ENCODE data around the gene DPP9.
A peak's percentile ranks its signal among the peaks of the same experiment; 100 is the strongest.
"Not testable (repeated sequence)": the region's sequence is repeated elsewhere in the genome, so short reads cannot be mapped to it uniquely, and the experiment has no call there.

The DPP9 gene

DNA sequence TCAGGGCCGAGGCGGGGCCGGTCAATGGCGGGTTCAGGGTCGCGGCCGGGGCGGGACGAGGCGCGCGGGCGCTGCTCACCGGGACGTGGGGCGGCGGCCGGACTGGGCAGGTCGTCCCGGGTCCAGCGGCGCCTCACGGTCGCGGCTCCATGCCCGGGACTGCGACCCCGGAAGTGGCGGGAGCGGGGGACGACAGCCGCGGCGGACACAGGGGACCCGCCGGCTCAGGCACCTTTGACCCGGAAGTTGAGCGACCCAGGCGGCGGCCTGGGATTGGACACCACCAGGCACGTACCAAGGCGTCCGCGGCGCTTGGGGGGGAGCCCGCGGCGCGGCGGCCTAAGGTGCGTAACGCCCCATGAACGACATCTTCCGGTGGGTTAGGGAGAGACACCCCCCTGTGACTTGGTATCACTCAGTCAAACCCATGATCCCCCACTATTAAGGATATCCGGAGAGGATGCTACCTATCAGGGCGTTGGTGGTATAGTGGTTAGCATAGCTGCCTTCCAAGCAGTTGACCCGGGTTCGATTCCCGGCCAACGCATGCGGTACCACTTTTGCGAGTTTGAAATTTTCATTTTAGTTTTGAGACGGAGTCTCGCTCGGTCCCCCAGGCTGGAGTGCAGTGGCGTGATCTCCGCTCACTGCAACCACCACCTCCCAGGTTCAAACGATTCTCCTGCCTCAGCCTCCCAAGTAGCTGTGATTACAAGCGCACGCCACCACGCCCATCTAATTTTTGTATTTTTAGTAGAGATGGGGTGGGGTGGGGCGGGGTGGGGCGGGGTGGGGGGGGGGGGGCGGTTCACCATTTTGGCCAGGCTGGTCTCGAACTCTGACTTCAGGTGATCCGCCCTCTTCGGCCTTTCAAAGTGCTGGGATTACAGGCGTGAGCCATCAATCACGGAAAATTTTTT, at the start of gene DPP9:
Gene DPP9, minus strand, starts transcription at position 248 of the 920 bp plus-strand sequence. CDS start 3,936 bp downstream, outside the sequence.
- DNase-seq, result peak; percentile 97

DNA sequence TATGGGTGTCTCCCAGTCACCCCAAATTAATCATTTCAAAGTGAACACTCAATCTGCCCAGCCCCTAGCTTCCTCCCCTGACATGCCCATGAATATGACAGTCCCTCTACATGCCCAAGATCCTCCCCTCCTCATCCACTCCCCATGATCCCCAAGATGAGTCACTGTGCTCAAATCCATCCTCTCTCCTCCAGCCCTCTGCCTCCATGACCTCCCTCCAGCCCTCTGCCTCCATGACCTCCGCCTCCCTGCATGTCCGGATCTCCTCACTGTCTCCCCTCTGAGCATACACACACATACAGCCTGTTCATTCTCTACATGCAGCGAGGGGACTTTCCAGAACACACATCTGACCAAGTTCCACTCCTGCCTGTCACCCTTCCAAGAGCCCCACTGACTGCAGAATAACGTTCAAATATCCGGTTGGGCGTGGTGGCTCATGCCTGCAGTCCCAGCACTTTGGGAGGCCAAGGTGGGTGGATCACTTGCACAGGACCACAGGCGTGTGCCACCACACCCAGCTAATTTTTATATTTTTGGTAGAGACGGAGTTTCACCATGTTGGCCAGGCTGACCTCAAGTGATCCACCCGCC, 49.5 kb upstream of the DPP9 start:
- no peak for DNase-seq

DNA sequence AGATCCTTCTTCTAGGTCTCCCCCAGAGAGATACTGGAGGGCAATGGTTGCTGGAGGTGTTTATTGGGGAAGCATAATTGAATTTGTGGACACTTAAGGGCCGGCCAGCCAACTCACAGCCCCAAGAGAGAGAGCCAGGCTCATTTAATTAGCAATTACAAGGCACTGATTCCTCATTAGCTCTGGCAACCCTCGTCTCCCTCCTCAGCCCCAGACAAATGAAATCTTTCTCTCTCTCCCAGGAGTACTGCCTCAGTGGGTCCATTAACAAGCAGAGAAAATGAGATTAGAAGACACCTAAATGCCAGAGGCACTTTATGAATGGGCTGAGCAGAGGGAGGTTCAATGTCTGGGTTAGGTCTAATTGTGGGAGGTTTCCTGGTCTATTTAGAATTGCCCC, 48.9 kb upstream of the DPP9 start:
- no peak for DNase-seq

DNA sequence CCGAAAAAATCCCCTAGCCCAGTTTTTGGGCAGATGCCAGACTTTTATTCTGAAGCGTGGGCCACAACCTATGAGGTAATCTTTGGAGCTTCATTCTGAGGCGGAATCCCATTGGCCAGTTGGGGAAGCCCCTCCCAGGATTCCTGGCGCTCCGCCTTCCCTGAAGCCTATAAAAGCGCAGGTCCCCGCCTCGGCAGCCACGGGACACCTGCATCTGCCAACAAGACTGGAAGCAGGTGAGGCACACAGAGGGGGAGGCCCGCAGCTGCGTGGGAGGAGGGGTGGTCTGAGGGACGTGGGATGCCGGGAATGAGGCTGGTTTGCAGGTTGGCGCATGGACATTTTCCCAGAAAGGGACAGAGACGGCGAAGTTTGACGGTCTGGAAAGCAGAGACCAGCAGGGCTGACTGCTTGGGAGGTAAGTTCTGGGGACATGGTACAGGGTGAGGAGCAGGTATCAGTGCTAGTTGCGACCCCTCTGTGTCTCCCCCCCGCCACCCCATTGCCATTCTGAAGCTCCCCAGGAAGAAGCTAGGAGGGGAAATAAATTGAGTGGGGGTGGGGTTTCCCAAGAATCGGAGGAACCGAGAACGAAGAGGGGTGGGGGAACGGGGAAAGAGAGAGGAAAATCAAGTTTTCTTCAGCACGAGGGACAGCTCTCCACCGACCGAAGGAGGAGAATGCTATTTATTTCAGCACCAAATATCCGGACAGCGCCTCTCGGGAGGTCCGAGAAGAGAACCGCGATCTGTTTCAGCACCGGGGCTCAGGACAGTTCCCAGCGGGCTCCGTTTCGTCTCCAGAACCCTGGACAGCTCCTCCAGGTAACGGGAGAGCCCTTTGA, 45.5 kb upstream of the DPP9 start:
- DNase-seq, result peak; percentile 81

DNA sequence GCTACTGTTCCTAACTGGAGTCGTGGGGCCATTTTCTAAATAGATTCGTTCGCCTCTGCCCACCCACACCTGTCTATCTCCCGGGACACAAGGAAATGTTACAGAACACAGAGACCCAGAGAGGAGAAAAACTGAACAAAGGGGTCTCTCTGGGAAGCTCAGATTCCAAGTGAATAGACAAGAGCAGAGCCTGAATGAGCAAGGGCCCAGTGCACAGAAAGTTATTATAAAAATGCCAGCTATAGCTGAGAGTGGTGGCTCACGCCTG, 40.7 kb upstream of the DPP9 start:
- no peak for DNase-seq

DNA sequence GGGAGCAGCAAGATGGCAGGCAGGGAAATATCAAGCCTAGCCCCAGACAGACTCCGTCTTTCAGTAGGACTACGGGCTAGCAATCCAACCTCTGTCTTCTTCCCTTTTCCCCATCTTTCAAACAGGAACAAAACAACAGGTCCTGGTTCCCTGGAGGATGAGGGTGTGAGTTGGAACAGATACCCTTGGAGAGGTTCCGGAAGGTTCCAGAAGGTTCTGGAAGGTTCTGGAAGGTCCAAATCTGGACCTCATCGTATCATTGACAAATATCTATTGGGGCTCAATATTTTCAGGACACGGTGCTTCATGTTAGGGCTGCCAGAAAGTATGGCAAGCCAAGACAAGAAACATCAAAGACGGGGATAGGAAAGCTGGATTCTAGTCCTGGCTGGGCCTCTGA, 39.4 kb upstream of the DPP9 start:
- DNase-seq, result no peak

DNA sequence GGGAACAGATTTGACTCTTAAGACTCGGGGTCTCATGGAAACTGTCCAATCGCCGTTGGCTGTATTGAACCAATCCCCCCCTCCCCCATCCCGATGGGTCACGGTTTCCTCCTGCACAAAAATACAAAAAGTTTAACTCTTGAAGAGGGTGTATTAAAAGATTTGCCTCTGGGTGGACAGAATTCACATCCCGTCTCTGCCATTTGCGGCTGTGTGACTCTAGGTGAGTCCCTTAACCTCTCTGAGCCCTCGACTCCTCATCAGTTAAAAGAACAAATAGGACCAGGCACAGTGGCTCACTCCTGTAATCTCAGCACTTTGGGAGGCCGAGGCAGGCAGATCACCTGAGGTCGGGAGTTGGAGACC, 36.6 kb upstream of the DPP9 start:
- DNase-seq, result no peak

DNA sequence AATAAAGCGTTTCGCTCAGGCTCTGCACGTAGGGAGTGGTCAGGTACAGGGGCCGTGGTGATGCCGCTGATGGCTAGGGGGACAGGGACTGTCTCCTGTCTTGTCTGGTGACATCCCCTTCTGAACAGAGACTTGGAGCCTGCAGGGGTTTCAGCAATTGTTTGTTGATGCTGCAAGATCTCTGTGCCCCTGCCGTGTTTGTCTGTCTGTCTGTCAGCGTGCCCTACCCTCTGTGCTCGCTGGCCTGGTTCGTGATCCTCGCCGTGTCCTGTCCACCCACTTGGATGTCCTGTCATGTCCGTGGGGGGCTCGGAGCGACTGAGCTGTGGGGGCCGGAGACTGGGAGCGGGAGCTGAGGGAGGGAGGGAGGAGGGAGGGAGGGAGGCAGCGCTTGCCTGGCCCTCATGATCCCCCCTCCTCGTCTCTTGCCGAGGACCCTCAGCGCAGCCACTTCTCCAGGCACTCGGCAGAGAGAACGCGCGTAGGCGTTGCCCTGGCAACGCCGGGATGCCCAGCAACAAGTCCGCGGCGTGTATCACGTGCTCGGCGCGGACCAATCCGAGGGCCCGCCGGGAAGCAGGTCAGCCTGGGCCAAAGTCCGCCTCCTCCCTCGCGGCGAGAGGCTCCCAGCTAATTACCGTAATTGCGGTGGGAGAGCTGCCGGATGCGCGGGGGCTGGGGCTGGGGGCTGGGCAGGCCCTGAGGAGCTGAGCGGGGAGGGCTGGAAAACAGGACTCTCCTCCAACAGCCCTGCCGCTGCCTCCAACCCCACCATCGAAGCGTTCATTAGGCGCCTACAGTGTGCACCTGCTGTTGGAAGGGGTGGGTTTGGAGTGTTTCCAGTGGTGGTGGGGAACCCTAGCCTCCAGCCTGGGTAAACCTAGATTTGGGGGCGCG, 36.0 kb upstream of the DPP9 start:
- peak; percentile 62 for DNase-seq

DNA sequence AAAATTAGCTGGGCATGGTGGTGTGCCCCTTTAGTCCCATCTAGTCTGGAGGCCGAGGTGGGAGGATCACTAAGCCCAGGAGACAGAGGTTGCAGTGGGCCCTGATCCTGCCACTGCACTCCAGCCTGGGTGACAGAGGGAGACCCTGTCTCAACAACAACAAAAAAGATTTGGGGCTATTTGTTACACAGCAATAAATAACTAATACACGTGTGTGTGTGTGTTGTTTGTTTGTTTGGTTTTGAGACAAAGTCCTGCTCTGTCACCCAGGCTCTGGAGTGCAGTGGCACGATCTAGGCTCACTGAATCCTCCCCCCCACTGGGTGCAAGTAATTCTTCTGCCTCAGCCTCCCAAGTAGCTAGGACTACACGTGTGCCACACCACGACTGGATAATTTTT, 35.0 kb upstream of the DPP9 start:
- no peak for DNase-seq

DNA sequence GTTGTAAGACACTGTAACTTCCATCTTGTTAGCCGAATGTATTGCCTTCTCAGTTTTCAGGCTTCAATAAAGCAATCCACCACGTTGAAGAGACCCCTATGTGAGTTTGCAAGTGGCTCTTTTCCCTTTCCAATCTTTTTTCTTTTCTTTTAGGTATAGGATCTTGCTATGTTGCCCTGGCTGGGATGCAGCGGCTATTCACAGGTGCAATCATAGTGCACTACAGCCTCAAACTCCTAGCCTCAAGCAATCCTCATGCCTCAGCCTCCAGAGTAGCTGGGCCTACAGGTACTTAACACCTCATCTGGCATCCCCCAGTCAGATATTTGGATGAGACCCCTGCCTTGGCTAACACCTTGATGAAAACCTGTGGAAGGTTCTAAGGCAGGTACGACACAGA, 34.4 kb upstream of the DPP9 start:
- DNase-seq, result no peak

DNA sequence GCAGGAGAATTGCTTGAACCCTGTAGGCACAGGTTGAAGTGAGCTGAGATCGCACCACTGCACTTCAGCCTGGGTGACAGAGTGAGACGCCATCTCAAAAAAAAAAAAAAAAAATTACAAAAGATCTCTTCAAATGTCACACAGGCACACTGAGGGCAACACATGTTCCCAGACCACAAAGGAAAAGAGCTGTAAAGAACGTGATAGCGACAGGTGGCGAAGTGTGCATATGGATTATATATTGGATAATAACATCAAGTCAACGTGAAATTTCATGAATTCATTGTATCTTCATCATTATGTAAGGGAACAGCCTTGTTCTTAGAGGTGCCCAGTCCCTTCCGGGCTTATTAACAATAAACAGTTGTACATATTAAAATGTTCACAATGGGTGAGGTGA, 31.8 kb upstream of the DPP9 start:
- DNase-seq, result no peak

DNA sequence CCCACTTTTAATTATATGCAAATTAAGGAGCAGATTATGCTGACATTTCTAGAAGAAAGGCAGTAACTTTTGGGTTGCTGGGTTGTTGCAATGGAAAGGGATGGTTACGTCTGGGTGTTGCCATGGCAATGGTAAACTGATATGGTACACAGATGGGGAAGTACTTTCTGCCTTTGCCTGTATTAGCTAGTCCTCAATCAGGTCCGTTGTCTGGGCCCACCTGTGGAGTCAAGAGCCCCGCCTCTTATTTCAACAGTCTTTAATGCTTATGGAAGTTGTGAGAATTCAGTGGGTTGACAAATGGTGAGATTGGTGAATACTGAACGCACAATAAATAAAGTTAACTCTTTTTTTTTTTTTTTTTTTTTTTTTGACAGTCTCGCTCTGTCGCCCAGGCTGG, 30.6 kb upstream of the DPP9 start:
- no peak for DNase-seq

DNA sequence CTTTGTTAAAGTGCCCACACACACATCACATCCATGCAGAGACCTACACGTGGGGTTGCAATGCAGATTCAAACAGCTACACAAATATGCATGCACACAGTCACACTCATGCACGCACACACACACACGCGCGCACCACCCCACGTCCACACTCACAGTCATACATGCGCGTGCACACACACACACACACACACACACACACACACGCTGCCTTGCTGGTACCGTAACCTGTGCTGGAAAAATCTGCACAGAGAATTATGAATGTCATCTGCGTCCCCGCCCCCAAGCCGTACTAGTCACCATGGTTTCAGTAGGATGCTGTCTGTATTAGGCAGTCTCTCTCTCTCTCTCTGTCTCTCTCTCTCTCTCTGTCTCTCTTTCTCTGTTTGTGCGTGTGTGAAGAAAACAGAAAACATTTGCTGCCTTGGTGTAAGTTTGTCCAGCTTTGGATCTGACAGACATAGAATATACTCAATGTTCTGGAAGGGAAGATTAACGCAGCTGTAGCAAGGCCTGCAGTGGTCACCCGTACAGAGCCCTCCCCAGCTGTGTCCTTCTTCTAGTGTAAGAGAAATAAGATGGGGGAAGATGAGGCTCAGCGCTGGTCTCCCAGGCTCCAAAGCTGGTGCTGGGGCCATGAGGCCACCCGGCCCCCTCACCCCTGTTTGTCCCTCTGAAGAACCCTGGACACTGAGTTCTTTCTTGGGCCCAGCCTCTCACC, 26.4 kb upstream of the DPP9 start:
- no peak for DNase-seq

DNA sequence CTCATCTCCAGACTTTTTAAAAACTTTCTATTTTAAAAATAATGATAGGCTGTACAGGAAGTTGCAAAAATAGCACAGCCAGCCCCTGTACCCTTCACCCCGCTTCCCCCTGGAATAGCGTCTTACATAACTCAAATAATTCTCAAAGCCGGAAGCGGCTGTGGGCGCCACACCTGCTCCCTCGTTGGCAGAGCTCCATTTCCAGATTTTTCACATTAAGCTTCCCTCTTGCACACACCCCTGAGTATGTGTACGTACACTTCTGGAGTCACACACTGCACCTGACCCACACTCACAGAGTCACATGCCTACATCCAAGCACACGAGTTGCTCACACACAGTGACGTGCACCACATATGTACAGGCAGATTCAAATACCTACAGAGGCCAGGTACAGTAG, 24.9 kb upstream of the DPP9 start:
- DNase-seq, result no peak

DNA sequence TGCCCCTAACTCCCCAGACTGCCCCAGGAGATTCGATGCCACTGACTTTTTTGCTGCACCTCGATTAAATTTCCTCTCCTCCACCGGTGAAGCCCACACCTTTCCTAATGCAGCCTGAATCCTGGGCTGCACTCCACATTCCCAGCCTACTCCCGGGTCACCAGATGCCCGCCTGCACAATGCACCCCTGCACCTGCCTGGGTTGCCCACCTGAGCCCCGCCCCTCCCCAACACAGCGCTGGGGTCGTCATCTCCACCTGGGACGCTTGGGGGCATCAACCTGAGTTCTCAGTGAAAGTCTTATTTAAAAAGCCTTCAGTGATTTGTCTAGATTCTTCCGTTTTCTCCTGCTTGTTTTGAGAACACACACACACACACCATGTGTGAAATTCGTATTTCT, 24.5 kb upstream of the DPP9 start:
- no peak for DNase-seq

DNA sequence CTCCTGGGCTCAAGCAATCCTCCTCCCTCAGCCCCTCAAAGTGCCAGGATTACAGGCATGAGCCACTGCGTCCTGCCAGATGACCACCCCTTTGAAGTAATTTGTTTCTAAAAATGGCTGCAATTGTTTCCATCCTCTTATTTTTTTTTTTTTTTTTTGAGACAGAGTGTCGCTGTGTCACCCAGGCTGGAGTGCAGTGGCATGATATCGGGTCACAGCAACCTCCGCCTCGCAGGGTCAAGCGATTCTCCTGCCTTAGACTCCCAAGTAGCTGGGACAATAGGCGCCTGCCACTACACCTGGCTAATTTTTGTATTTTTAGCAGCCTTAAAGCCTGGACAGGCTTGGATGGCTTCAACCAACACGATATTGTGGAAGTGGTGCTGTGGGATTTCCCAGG, 22.3 kb upstream of the DPP9 start:
- no peak for DNase-seq

DNA sequence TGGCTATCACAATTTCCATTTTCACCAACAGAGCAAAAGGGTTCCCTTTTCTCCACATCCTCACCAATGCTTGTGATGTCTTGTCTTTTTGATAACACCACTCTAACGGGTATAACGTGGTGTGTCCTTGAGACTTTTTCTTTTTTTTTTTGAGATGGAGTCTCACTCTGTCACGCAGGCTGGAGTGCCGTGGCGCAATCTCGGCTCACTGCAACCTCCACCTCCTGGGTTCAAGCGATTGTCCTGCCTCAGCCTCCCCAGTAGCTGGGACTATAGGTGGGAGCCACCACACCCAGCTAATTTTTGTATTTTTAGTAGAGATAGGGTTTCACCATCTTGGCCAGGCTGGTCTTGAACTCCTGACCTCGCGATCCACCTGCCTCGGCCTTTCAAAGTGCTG, 21.5 kb upstream of the DPP9 start:
- not testable (repeated sequence) for DNase-seq

DNA sequence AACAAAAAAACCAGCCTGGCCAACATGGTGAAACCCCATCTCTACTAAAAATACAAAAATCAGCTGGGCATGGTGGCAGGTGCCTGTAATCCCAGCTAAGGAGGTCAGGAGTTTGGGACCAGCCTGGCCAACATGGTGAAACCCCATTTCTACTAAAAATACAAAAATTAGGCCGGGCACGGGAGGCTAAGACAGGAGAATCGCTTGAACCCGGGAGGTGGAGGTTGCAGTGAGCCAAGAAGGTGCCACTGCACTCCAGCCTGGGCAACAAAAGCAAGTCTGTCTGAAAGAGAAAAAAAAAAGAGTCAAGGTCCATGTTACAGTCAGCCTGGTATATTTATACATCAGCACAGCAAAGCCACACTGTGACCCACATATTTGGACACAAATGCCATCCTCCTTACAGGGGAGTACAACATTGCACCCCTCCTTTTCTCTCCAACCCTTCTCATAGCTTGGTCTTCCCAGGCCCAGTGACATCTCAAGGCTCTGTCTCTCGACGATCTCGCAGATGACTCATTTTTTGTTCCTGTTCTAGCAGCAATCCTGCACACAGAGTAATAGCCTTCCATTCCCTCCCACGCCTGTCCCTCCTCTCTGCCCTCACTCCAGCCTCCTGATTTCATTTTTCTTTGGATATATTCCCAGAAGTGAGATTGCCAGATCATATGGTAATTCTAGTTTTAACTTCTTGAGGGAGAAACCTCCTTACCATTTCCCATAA, 21.0 kb upstream of the DPP9 start:
- DNase-seq, result no peak

DNA sequence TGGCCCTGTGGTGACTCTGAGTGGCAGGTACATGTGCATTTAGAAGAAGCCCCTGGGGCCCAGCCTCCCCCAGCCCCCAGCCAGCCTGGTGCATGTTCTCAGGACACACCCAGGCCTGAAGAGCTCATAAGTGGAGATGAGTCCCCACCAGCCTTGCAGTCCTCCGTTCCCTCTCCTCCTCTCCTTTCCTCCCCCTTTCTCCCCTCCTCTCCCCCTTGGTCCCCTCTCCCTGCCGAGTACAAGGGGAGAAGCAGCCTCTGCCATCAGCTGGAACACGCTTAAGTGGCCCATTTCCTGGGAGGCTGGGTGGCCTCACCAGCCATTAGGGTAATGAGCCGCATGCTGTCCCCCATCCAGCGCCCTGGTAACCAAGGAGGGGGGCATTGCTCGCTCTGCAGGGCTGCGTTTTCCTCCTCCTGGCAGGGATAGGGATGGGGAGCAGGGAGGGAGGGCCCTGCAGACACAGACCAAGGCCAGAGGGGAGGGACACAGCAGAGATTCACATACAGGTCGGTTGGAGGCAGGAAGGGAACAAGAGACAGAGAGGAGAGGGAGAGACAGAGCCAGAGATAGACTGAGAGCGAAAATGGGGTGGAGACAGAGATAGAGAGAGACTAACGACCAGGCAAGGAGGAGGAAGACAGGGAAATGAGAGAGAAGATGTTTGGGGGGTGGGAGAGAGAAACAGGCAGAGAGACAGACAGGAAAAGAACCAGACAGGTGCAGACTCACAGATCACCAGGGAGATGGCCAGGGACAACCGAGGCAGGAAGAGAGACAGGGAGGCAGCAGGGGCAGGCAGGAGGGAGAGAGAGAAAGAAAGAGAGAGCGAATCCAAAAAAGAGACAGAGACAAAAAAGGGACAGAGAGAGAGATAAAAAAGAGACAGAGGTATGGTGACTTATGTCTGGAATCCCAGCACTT, 19.3 kb upstream of the DPP9 start:
- no peak for DNase-seq

DNA sequence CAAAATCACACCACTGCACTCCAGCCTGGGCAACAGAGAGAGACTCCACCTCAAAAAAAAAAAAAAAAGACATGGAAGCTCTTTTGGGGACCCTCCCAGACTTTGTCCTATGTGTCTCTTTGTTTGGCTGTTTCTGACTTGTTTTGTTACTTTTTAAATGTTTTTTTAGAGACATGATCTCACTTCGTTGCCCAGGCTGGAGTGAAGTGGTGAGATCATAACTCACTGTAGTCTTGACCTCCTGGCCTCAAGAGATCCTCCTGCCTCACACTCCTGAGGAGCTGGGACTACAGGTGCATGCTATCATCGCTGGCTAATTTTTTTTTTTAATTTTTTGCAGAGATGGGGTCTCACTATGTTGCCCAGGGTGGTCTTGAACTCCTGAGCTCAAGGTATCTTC, 16.4 kb upstream of the DPP9 start:
- DNase-seq, result no peak
